Measurements from ENCODE around the gene URI1.

DNA sequence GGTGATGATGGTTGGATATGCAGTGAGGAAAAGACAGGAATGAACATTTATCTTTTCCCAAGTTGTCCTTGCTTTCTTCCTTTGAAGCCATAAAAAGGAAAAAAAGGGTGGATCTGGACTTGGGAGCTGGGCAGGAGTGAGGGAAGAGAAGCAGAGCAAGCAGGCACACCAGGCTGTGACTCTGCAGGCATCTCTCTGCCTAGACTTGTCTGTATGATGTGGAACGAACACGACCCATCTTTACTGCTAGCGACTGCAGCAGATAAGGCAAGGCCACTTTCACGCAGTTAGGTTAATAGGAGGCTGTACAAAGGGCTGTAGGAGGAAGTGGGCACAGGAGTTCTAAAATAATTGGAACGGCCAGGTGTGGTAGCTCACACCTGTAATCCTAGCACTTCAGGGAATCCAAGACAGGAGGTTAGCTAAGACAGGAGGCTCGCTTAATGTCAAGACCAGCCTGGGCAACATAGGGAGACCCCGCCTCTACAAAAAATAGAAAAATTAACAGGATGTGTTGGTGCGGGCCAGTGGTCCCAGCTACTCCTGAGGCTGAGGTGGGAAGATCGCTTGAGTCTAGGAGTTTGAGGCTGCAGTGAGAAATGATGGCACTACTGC lies 961 bp upstream of the URI1 start:
- TF ChIP-seq, protein P1, sequence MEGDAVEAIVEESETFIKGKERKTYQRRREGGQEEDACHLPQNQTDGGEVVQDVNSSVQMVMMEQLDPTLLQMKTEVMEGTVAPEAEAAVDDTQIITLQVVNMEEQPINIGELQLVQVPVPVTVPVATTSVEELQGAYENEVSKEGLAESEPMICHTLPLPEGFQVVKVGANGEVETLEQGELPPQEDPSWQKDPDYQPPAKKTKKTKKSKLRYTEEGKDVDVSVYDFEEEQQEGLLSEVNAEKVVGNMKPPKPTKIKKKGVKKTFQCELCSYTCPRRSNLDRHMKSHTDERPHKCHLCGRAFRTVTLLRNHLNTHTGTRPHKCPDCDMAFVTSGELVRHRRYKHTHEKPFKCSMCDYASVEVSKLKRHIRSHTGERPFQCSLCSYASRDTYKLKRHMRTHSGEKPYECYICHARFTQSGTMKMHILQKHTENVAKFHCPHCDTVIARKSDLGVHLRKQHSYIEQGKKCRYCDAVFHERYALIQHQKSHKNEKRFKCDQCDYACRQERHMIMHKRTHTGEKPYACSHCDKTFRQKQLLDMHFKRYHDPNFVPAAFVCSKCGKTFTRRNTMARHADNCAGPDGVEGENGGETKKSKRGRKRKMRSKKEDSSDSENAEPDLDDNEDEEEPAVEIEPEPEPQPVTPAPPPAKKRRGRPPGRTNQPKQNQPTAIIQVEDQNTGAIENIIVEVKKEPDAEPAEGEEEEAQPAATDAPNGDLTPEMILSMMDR (IDR thresholded peaks at IDR 0.05): no peak
- TF ChIP-seq POLR2A (IDR thresholded peaks at IDR 0.05) (no peak), POLR2AphosphoS5 (IDR thresholded peaks at IDR 0.05) (no peak), EP300 (IDR thresholded peaks at IDR 0.05) (no peak)
